Body of pancreas (tissue), 4 donors: Measurements from ENCODE around the gene TSSC4. TPM values are rescaled to one million over a fixed set of nuclear protein-coding genes. Genes with fewer than 3 reads are reported as not detected.

Experiments used
- ATAC-seq: fragments of 150-250 bp; one replicate; pipeline ENCODE4 v1.9.1; 2016
- DNase-seq, 4 donors: peaks; one replicate each; pipeline ENCODE4 v3.0.0-alpha.2; 2019
- H3K27ac ChIP-seq, 4 donors: fragments of 200-600 bp; sonication (generic); 1 replicate in 3 of 4; 2 replicates in 1 of 4; pipeline versions ENCODE4 v1.5.1 to v1.6.1; 2016 to 2019; ENCODE audit warnings: mild to moderate bottlenecking in 1 of 4, mixed read lengths in 1 of 4, moderate library complexity in 1 of 4
- H3K27me3 ChIP-seq, 2 donors: fragments of 200-600 bp; sonication (generic); one replicate each; pipeline ENCODE4 v1.6.0; 2016; ENCODE audit warnings: mild to moderate bottlenecking in 1 of 2
- H3K36me3 ChIP-seq, 2 donors: fragments of 200-600 bp; sonication (generic); replicated peaks in 1 of 2; 2 replicates each; pipeline ENCODE4 v1.5.1; 2016; ENCODE audit warnings: low read depth in 2 of 2; ENCODE audit not compliant: insufficient read depth in 1 of 2
- H3K4me1 ChIP-seq: fragments of 200-600 bp; sonication (generic); one replicate; pipeline ENCODE4 v1.6.0; 2016
- H3K4me3 ChIP-seq, 2 donors: fragments of 200-600 bp; sonication (generic); 1 replicate in 1 of 2; 2 replicates in 1 of 2; pipeline ENCODE4 v1.5.1; 2016 to 2019
- H3K9me3 ChIP-seq, 3 donors: fragments of 200-600 bp; sonication (generic); 1 replicate in 2 of 3; 2 replicates in 1 of 3; pipeline ENCODE4 v1.5.1; 2016
- CTCF ChIP-seq, 7 experiments: fragments of 450-650 bp in 4 of 7; fragments of 200-600 bp in 3 of 7; sonication (generic) in 3 of 7; IDR thresholded peaks; one replicate each; pipeline ENCODE4 v1.5.1; 2016 to 2019; ENCODE audit warnings: antibody characterized with exemption in 7 of 7
- POLR2A ChIP-seq, 3 donors: fragments of 450-650 bp; IDR thresholded peaks; one replicate each; pipeline ENCODE4 v1.6.1; 2016; ENCODE audit warnings: antibody characterized with exemption in 3 of 3, mild to moderate bottlenecking in 2 of 3
- WGBS, 2 donors: methylation state at CpG; one replicate each; pipeline ENCODE4 v1.1.5; 2017; 5-methylcytosine and 5-hydroxymethylcytosine counted together
- intact Hi-C: fragments of 100-400 bp; cut with DNase I; formaldehyde crosslinking; loops from one replicate; pipeline ENCODE4 v1.15.1; 2023
- total RNA-seq, 2 donors: library from RNA; depleted of rRNA; stranded (reverse); fragments of >200 nt; gene quantifications; one replicate each; pipeline ENCODE4 v1.1.0, GENCODE V29; 2016

TSSC4 gene
- total RNA-seq, 2 donors from 2014 or later: 21.5 to 25.7 TPM

- TF ChIP-seq CTCF (IDR thresholded peaks at IDR 0.05): no peak
- no peak for TF ChIP-seq POLR2A (IDR thresholded peaks at IDR 0.05)
- H3K4me3 ChIP-seq: no peak overlapping the region
- peak overlapping the region; percentile 84 to 94 (median 89) for H3K27ac ChIP-seq
- H3K36me3 ChIP-seq: no peaks in the 10 kb centered on the region
- no peaks in the 10 kb centered on the region for H3K27me3 ChIP-seq
- whole genome bisulfite sequencing, 2 donors: 81 to 89% methylated on average over 14 to 15 of the region's 15 CpGs
- intact Hi-C loops: no loop called here
- ATAC-seq (no peak), DNase-seq (no peak)
- H3K9me3 ChIP-seq: no peaks in the 10 kb centered on the region
- H3K4me1 ChIP-seq: peaks cover 43% of the 10 kb centered on the region
These were observed 25.9 kb upstream of the TSSC4 start for GRCh38 chr11:2374456-2375201.

GRCh38 chr11:2375341-2375853, 25.2 kb upstream of the TSSC4 start:
- Histone ChIP-seq H3K27me3 (no peaks in the 10 kb centered on the region), H3K4me1 (peaks cover 50% of the 10 kb centered on the region), H3K36me3 (no peaks in the 10 kb centered on the region), H3K4me3 (no peak overlapping the region), H3K27ac (peak overlapping the region; percentile 84 to 94 (median 89)), H3K9me3 (no peaks in the 10 kb centered on the region)
- TF ChIP-seq POLR2A (IDR thresholded peaks at IDR 0.05) (no peak), CTCF (IDR thresholded peaks at IDR 0.05) (peak in 3 of 7 experiments; percentile 21 to 43 (median 24))
- intact Hi-C loops: no loop called here
- ATAC-seq: peak; percentile 35
- DNase-seq: peak in 3 of 4 donors; percentile 62 to 81 (median 65)
- 34 to 46% methylated on average over 4 to 6 of the region's 6 CpGs for WGBS, 2 donors

- H3K27ac ChIP-seq: peak overlapping the region; percentile 84 to 94 (median 89)
- H3K4me1 ChIP-seq: peaks cover 56% of the 10 kb centered on the region
- TF ChIP-seq POLR2A (IDR thresholded peaks at IDR 0.05): peak in 2 of 3 donors; percentile 41 to 54
- TF ChIP-seq CTCF (IDR thresholded peaks at IDR 0.05): peak in 1 of 7 experiments; percentile 2
- no peaks in the 10 kb centered on the region for H3K9me3 ChIP-seq
- no peak overlapping the region for H3K4me3 ChIP-seq
- no peaks in the 10 kb centered on the region for H3K27me3 ChIP-seq
- 25 to 40% methylated on average over 10 to 16 of the region's 16 CpGs for WGBS, 2 donors
- intact Hi-C loops: no loop called here
- DNase-seq: peak; percentile 61 to 89 (median 78)
- no peaks in the 10 kb centered on the region for H3K36me3 ChIP-seq
- peak; percentile 64 for ATAC-seq
These were observed 24.5 kb upstream of the TSSC4 start for GRCh38 chr11:2375964-2376551.

GRCh38 chr11:2376751-2377451, 23.6 kb upstream of the TSSC4 start, which contains the start of gene CD81:
TSS of gene CD81 (plus strand) at chr11:2377310. CDS start at chr11:2377550, 240 bp downstream.
- ATAC-seq (peak; percentile 51), DNase-seq (peak in 3 of 4 donors; percentile 59)
- peaks cover 64% of the 10 kb centered on the region for H3K4me1 ChIP-seq
- H3K4me3 ChIP-seq: peak within 1 kb of the TSS; percentile 96 to 98
- peak within 1 kb of the TSS; percentile 92 to 97 (median 96) for H3K27ac ChIP-seq
- H3K36me3 ChIP-seq: no peaks in the 10 kb centered on the region
- whole genome bisulfite sequencing, 2 donors: 5 to 35% methylated on average over 2 to 54 of the region's 65 CpGs
- intact Hi-C loops: no loop called here
- H3K27me3 ChIP-seq: no peaks in the 10 kb centered on the region
- no peaks in the 10 kb centered on the region for H3K9me3 ChIP-seq
- TF ChIP-seq POLR2A (IDR thresholded peaks at IDR 0.05) (no peak), CTCF (IDR thresholded peaks at IDR 0.05) (no peak)
